OCI-LY1 (cell line): ENCODE data around the gene CPEB4.

Source experiments
- EZH2 ChIP-seq: fragments of 200-600 bp; sonication (generic), shearing (Covaris generic); IDR thresholded peaks from 2 replicates; pipeline ENCODE4 v1.8.0; 2017; ENCODE audit warnings: borderline replicate concordance, mixed run types, mild to moderate bottlenecking, antibody characterized with exemption, low read length, moderate library complexity, mixed read lengths
- TF ChIP-seq, protein P1 (sequence below): fragments of 200-600 bp; sonication (generic), shearing (Covaris generic); IDR thresholded peaks from 2 replicates; pipeline ENCODE4 v1.5.1; 2017; ENCODE audit warnings: mild to moderate bottlenecking, antibody characterized with exemption, low read length, moderate library complexity, mixed read lengths

DNA sequence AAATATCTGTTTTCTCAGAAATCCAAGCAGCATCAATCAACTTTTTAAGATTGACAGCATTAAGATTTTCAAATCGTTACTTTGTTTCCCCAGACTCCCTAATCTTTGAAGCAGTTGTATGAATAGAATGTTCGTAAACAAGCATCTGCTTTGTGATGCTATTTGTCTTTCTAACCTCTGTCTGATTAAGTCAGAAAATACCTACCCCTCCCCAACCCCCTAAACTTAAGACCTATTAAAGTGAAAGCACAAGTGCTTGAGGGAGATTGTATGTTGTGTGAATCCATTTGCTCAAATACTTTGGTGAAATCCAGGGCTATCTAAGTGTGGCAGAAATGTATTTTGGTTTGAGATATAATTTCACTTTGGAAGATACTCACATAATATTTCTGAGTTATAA lies 53.0 kb downstream of the CPEB4 start:
- TF ChIP-seq, protein P1, sequence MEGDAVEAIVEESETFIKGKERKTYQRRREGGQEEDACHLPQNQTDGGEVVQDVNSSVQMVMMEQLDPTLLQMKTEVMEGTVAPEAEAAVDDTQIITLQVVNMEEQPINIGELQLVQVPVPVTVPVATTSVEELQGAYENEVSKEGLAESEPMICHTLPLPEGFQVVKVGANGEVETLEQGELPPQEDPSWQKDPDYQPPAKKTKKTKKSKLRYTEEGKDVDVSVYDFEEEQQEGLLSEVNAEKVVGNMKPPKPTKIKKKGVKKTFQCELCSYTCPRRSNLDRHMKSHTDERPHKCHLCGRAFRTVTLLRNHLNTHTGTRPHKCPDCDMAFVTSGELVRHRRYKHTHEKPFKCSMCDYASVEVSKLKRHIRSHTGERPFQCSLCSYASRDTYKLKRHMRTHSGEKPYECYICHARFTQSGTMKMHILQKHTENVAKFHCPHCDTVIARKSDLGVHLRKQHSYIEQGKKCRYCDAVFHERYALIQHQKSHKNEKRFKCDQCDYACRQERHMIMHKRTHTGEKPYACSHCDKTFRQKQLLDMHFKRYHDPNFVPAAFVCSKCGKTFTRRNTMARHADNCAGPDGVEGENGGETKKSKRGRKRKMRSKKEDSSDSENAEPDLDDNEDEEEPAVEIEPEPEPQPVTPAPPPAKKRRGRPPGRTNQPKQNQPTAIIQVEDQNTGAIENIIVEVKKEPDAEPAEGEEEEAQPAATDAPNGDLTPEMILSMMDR: no peak
- no peak for TF ChIP-seq EZH2
